Activated CD4-positive, alpha-beta T cell treated with anti-CD3 and anti-CD28 coated beads, Interleukin-2, Interleukin-4, amounts not matched to agents 100 ng/mL and 50 ng/mL, durations not matched to agents 16 hours and 8 hours (primary cell): ENCODE measurements around the gene SIGLEC15.
"Not testable (repeated sequence)": the region's sequence is repeated elsewhere in the genome, so short reads cannot be mapped to it uniquely, and the experiment has no call there.

Source experiments
- DNase-seq: peaks from one replicate; pipeline ENCODE4 v3.0.0-alpha.2; 2020; ENCODE audit warnings: low spot score

Gene SIGLEC15

GRCh38 chr18:45844938-45845337 is 19.5 kb downstream of the SIGLEC15 start:
- no peak for DNase-seq

- no peak for DNase-seq
These were observed 19.9 kb downstream of the SIGLEC15 start for GRCh38 chr18:45845410-45845809.

GRCh38 chr18:45847119-45847518 is 21.6 kb downstream of the SIGLEC15 start:
- DNase-seq: no peak

DNA sequence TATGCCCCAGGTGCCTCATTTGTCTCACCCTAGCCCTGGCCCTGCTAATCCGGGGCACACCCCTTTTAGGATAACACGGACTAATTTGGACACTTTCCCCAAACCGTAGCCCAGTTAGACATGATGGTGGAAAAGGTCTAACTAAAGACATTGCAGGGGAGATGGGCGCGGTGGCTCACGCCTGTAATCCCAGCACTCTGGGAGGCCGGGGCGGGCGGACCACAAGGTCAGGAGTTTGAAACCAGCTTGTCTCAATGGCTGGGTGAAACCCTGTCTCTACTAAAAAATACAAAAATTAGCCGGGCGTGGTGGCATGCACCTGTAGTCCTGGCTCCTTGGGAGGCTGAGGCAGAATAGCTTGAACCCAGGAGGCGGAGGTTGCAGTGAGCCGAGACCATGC is 23.2 kb downstream of the SIGLEC15 start:
- not testable (repeated sequence) for DNase-seq

- DNase-seq: no peak
These were observed 24.1 kb downstream of the SIGLEC15 start for GRCh38 chr18:45849529-45849928.

GRCh38 chr18:45850021-45850420 is 24.5 kb downstream of the SIGLEC15 start:
- no peak for DNase-seq

GRCh38 chr18:45851161-45851925 is 25.9 kb downstream of the SIGLEC15 start:
- DNase-seq: no peak

GRCh38 chr18:45852631-45853030 is 27.2 kb downstream of the SIGLEC15 start:
- no peak for DNase-seq

DNA sequence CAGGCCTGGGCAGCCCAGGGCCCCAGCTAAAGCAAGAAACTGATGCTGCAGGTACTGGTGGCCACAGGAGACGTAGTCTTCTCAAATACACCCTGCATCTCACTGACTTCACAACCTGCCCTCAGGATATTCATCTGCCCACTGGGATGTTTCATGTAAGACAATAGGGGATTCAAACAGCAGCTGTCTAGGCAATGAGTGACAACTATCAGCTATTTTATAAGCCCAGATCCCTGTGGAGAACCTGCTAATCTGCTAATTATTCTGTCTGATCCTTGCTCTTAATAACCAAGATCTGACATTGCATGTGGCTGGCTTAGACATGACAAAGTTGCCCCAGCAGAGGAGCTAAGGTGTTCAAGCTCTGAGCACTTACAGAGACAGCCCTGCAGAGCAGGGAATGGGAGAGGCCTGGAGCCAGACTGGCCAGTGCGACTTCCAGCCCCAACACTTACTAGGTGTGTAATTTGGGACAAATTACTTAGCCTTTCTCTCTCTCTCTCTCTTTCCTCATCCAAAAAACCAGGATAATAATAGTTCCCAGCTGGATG is 28.6 kb downstream of the SIGLEC15 start:
- DNase-seq: no peak

DNA sequence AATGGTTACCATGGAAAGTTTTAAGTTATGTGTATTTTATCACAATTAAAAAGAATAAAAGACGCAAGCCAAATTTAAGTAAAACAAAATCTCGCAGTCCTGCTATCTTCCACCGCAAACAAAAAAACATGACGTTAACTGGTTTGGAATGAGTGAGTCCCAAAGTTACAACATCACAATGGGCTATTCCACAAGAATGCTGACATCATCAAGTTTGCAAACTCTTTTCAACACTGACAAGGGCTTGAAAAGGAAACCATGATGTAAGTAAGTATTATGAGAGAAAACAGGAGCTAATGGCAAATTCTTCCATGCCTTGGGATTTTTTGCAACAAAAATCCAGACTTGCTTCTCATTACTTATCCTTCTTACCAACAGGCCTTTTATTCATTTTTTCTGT is 31.1 kb downstream of the SIGLEC15 start:
- no peak for DNase-seq

DNA sequence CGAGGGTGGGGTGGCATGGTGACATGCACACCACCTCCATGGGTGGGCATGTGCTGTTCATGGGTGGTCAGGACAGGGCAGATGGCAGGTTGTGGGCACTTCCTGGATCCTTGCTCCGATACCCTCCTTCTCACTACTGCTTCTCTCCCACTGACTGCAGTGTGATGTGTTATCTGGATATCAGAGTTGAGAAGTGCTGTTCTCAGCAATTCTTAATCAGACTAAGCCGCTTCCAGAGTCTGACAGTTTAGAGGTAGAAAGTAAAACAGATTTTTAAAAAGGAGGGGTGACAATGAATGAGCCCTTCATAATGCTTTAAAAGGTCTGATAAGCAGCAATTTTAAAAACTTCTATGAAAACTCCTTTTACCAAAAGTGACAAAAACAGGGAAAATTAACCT is 33.9 kb downstream of the SIGLEC15 start:
- no peak for DNase-seq

GRCh38 chr18:45860492-45860891 is 35.0 kb downstream of the SIGLEC15 start:
- no peak for DNase-seq

DNA sequence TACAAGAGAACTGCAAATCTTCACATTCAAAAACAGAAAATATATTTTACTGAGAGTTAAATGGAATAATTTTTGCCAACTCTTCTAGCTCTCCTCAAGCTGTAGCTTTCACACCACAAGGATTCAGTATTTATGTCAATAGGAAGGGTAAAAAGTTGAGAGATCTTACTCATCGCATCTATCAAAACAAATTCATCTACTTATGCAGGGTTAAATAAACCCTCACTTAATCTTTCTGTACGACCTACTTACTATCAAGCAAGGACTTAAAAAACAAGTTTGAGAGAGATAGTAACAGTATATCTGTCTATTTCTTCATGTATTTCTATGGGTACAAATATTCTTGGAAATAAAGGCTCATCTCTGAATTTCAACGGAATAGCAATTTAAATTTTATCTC is 35.5 kb downstream of the SIGLEC15 start:
- DNase-seq: no peak

- DNase-seq: no peak
These were observed 36.5 kb downstream of the SIGLEC15 start for GRCh38 chr18:45861926-45862325.

DNA sequence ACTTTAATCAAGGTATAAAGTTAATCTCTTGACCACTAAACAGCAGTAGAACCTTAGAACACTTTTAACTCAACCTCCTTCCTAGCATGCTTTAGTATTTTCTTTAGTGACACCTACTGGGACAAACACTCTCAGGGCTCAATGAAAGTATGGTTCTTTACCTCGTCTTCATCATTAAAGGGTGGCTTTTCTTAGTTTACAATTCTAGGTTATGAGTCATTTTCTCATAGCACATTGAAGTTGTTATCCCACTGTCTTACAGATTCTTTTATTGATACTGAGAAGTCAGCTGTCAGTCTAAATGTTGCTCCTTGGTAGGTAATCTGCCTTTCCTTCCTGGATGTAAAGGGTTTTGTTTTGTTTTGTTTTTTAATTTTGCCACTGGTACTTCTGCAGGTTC is 38.0 kb downstream of the SIGLEC15 start:
- DNase-seq: no peak

DNA sequence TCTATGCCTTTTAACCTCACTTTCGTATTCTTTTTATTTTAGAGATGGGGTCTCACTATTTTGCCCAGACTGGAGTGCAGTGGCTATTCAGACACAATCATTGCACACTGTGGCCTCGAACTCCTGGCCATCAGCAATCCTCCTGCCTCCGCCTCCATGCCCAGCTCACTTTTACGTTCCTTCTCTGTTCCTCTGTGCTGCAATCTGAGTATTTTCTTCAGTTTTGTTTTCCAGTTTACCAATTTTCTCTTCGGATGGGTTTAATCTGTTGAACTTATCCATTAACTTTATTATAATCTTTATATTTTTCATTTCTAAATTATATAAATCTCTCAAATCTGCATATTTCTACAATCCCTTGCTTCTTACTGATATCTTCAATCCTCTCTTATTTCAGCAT is 38.6 kb downstream of the SIGLEC15 start:
- DNase-seq: no peak

- DNase-seq: no peak
These were observed 40.0 kb downstream of the SIGLEC15 start for GRCh38 chr18:45865466-45865865.

- DNase-seq: no peak
These were observed 44.9 kb downstream of the SIGLEC15 start for GRCh38 chr18:45870419-45870818.

DNA sequence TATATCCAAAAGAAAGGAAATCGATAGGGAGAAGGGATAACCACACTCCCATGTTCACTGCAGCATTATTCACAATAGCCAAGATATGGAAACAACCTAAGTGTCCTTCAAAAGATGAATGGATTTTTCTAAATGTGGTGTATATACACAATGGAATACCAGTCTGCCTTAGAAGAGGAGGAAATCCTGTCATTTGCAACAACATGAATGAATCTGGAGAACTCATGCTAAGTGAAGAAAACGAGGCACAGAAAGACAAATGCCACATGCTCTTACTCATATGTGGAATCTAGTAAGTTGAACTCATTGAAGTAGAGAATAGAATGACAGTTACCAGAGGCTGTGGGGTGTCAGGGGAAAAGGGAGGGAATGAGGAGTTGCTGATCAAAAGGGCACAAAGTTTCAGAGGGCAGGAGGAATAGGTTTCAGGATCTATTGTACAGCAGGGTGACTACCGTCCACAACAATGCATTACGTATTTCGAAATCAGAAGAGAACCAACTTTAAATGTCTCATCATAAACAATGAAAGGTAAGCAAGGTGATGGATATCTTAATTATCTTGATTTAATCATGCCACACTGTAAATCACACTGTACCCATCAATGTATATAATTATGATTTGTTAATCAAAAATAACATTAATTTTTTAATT is 46.1 kb downstream of the SIGLEC15 start:
- no peak for DNase-seq

DNA sequence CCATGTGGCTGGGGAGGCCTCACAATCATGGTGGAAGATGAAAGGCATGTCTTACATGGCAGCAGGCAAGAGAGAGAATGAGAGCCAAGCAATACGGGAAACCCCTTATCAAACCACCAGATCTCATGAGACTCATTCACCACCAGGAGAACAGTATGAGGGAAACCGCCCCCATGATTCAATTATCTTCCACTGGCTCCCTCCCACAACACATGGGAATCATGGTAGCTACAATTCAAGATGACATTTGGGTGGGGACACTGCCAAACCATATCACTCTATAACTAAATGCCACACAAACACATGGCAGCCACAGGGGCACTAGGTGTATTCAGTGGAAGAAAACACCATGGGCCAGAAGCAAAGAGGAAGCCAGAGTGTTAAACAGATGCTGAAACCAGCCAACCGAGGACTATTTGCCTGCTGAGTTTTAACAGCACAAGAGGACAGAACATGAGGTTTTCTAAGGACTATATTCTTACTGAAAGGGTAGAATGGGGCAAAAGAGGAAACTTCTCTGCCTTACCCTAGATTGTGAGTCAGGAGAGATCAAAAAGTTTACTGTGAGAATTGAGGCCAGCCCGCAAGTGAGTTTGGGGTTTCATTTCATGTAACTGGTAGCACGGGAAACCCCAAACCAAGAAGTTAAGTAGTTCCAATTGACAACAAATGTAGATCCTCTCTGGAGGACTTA is 49.2 kb downstream of the SIGLEC15 start:
- peak; percentile 84 for DNase-seq

- DNase-seq: no peak
These were observed 50.7 kb downstream of the SIGLEC15 start for GRCh38 chr18:45876161-45876560.

- no peak for DNase-seq
These were observed 51.9 kb downstream of the SIGLEC15 start for GRCh38 chr18:45877403-45877802.
